Measurements from ENCODE around the gene CUL3.

Gene CUL3

GRCh38 chr2:224438726-224439125, 146.4 kb downstream of the CUL3 start:
- Histone ChIP-seq H3K4me3 (ENCODE audit: low read length) (no peak overlapping the region), H3K9me3 (ENCODE audit: insufficient read depth, low read length) (no peaks in the 10 kb centered on the region), H3K4me2 (ENCODE audit: low read length) (no peak overlapping the region), H3K4me1 (ENCODE audit: low read length) (no peaks in the 10 kb centered on the region), H3K79me2 (ENCODE audit: low read length) (no peaks in the 10 kb centered on the region), H3K27ac (ENCODE audit: low read length) (no peak overlapping the region), H3K9ac (ENCODE audit: low read length) (no peak overlapping the region), H4K20me1 (ENCODE audit: insufficient read depth, low read length) (no peaks in the 10 kb centered on the region), H2AFZ (ENCODE audit: low read depth, low read length) (no peak overlapping the region), H3K27me3 (ENCODE audit: low read depth, low read length) (no peaks in the 10 kb centered on the region), H3K36me3 (replicated peaks; ENCODE audit: low read depth, low read length) (no peaks in the 10 kb centered on the region)
- TF ChIP-seq CTCF (IDR thresholded peaks at IDR 0.05; ENCODE audit: low read depth, low read length) (no peak), EZH2phosphoT487 (IDR thresholded peaks at IDR 0.05; ENCODE audit: low read depth) (no peak)

GRCh38 chr2:224436634-224437033, 148.5 kb downstream of the CUL3 start:
- no peak overlapping the region for H3K4me3 ChIP-seq (ENCODE audit: low read length)
- no peaks in the 10 kb centered on the region for H3K9me3 ChIP-seq (ENCODE audit: insufficient read depth, low read length)
- H3K36me3 ChIP-seq (replicated peaks; ENCODE audit: low read depth, low read length), result no peaks in the 10 kb centered on the region
- H3K79me2 ChIP-seq (ENCODE audit: low read length), result no peaks in the 10 kb centered on the region
- no peaks in the 10 kb centered on the region for H3K27me3 ChIP-seq (ENCODE audit: low read depth, low read length)
- no peak overlapping the region for H3K27ac ChIP-seq (ENCODE audit: low read length)
- TF ChIP-seq CTCF (IDR thresholded peaks at IDR 0.05; ENCODE audit: low read depth, low read length), result no peak
- TF ChIP-seq EZH2phosphoT487 (IDR thresholded peaks at IDR 0.05; ENCODE audit: low read depth), result no peak
- no peaks in the 10 kb centered on the region for H3K4me1 ChIP-seq (ENCODE audit: low read length)
- no peak overlapping the region for H3K4me2 ChIP-seq (ENCODE audit: low read length)
- H2AFZ ChIP-seq (ENCODE audit: low read depth, low read length), result no peak overlapping the region
- no peak overlapping the region for H3K9ac ChIP-seq (ENCODE audit: low read length)
- no peaks in the 10 kb centered on the region for H4K20me1 ChIP-seq (ENCODE audit: insufficient read depth, low read length)

- no peaks in the 10 kb centered on the region for H3K36me3 ChIP-seq (replicated peaks; ENCODE audit: low read depth, low read length)
- H3K9ac ChIP-seq (ENCODE audit: low read length), result no peak overlapping the region
- no peaks in the 10 kb centered on the region for H3K9me3 ChIP-seq (ENCODE audit: insufficient read depth, low read length)
- no peak overlapping the region for H3K27ac ChIP-seq (ENCODE audit: low read length)
- no peaks in the 10 kb centered on the region for H3K27me3 ChIP-seq (ENCODE audit: low read depth, low read length)
- H2AFZ ChIP-seq (ENCODE audit: low read depth, low read length), result no peak overlapping the region
- no peaks in the 10 kb centered on the region for H3K79me2 ChIP-seq (ENCODE audit: low read length)
- TF ChIP-seq EZH2phosphoT487 (IDR thresholded peaks at IDR 0.05; ENCODE audit: low read depth), result no peak
- no peak for TF ChIP-seq CTCF (IDR thresholded peaks at IDR 0.05; ENCODE audit: low read depth, low read length)
- no peak overlapping the region for H3K4me2 ChIP-seq (ENCODE audit: low read length)
- H4K20me1 ChIP-seq (ENCODE audit: insufficient read depth, low read length), result no peaks in the 10 kb centered on the region
- no peak overlapping the region for H3K4me3 ChIP-seq (ENCODE audit: low read length)
- H3K4me1 ChIP-seq (ENCODE audit: low read length), result no peaks in the 10 kb centered on the region
Observed at GRCh38 chr2:224434618-224435017, 150.5 kb downstream of the CUL3 start.

- H3K4me2 ChIP-seq (ENCODE audit: low read length), result no peak overlapping the region
- TF ChIP-seq CTCF (IDR thresholded peaks at IDR 0.05; ENCODE audit: low read depth, low read length), result no peak
- TF ChIP-seq EZH2phosphoT487 (IDR thresholded peaks at IDR 0.05; ENCODE audit: low read depth), result no peak
- H4K20me1 ChIP-seq (ENCODE audit: insufficient read depth, low read length), result no peaks in the 10 kb centered on the region
- H3K4me3 ChIP-seq (ENCODE audit: low read length), result no peak overlapping the region
- no peak overlapping the region for H3K27ac ChIP-seq (ENCODE audit: low read length)
- H3K4me1 ChIP-seq (ENCODE audit: low read length), result no peaks in the 10 kb centered on the region
- no peak overlapping the region for H2AFZ ChIP-seq (ENCODE audit: low read depth, low read length)
- no peak overlapping the region for H3K9ac ChIP-seq (ENCODE audit: low read length)
- no peaks in the 10 kb centered on the region for H3K79me2 ChIP-seq (ENCODE audit: low read length)
- no peaks in the 10 kb centered on the region for H3K36me3 ChIP-seq (replicated peaks; ENCODE audit: low read depth, low read length)
- no peaks in the 10 kb centered on the region for H3K27me3 ChIP-seq (ENCODE audit: low read depth, low read length)
- H3K9me3 ChIP-seq (ENCODE audit: insufficient read depth, low read length), result no peaks in the 10 kb centered on the region
Observed at GRCh38 chr2:224433442-224433841, 151.7 kb downstream of the CUL3 start.
